NCI-H748 (cell line): ENCODE results near the gene PTPRM.

Experiments used
- DNase-seq: peaks from one replicate; lab custom pipeline; 2025; ENCODE audit not compliant: unreplicated experiment; lab: John Stamatoyannopoulos, UW

The PTPRM gene

DNA sequence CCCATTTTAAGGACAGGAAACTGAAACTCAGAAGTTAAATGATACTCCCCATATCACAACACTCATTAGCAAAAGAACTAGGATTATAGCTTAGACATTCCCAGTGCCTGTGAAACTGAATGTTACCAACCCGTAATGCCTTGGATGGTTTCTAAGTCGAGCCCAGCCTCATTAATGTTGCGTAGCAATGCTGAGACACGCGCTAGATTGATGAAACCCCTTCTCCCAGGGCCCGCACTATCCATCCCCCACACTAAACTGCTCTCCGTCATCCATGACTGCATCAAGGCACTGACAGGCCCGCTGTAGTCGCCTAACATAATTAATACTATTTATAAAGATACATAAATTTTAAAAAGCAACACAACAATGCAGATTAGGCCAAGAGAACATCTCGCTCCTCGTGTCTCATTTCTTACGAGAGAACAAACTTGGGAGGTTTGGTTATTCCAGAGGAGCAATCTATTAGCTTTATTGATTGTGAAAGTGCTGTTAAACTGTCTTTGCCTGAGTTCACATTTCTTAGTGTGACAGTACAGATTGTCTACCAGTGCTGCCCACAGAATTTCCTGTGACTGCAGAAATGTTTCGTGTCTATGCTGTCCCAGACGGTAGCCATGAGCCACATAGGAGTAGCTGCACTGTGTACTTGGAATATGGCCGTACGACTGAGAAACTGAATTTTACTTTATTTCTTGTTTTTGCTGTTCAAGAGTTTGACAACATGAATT is 729.9 kb downstream of the PTPRM start:
- DNase-seq, result peak; percentile 33

DNA sequence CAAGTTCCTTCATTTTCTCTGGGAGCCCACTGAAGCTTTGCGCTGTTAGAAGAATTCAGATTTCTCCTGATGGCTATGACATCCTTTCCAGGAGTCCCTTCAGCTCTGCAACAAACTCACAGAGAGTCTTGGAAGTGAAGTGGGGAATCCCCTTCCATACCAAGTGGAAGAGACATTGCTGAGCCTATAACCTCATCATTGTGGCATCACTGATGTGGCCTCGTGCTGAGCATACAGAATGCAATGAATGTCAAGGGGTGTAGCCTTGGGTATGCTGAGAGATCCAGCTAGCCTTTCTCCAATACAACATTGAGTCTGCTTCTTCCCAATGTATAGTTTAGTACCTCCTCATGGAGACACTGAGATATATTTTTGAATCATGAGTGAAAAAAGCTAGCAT is 731.1 kb downstream of the PTPRM start:
- no peak for DNase-seq

DNA sequence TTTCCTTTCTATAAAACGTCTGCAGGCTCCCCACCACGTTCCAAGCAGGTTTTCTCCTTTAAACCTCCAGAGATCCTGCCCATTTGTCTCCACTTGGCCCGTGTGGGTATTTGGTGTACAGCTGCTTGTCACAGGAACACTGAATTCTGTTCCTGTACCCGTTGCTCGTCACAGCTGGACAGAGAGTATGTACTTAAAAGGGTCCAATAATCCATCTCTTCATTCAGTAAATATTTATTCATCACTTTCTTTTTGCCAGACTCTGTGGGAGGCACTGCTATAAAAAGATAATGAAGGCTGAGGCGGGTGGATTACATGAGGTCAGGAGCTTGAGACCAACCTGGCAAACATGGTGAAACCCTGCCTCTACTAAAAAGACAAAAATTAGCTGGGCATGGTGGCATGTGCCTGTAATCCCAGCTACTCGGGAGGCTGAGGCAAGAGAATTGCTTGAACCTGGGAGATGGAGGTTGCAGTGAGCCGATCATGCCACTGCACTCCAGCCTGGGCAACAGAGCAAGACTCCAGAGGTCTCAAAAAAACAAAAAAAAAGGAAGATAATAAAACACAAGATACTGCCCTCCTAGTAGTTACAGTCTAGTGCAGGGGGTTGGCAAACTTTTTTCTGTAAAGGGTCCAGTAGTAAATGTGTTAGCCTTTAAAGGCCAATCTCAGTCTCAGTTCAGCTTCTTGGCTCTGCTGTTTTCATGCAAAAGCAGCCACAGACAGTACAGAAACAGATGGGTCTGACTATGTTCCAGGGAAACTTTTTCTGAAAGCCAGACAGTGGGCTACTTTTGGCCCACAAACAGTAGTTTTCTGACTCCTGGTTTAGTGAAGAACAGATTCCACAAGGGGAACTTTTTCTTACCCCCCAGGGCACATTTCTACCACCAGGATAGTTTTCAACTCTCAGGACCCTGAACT is 732.2 kb downstream of the PTPRM start:
- peak; percentile 98 for DNase-seq

- DNase-seq, result no peak
Observed at GRCh38 chr18:8300751-8301410, 733.8 kb downstream of the PTPRM start.

DNA sequence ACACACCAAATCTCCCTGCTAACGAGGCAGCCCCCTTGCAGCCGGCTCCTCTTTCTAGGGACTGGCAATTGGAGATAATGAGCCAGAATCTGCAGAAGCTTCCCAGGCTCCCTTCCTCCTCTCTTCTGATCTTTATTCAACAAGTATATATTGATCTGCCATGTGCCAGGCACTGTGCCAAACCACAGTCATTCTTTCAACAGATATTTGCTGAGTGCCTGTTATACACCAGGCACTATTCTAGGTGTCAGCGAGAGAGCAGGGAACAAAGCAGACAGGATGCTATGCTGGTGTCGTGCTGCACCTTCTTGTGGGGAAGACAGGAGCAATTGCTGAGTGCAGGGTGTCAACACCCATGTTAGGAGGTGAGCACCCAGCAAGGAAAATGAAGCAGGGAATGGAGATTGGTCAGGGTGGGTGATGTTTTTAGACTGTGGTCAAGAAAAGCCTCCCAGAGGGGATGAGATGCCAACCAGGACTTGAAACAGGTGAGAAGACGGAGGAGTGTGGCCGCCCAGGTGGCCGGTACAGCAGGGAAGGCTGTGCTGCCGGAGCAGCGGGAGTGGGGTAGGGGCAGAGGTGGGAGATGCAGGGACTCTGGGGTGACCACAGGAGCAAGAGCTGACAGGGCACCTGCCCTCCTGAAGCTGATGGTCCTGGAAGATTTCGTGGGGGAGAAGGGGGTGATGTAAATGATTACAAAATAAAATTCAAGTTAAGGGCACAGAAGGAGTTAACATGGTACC is 734.5 kb downstream of the PTPRM start:
- peak; percentile 86 for DNase-seq

DNA sequence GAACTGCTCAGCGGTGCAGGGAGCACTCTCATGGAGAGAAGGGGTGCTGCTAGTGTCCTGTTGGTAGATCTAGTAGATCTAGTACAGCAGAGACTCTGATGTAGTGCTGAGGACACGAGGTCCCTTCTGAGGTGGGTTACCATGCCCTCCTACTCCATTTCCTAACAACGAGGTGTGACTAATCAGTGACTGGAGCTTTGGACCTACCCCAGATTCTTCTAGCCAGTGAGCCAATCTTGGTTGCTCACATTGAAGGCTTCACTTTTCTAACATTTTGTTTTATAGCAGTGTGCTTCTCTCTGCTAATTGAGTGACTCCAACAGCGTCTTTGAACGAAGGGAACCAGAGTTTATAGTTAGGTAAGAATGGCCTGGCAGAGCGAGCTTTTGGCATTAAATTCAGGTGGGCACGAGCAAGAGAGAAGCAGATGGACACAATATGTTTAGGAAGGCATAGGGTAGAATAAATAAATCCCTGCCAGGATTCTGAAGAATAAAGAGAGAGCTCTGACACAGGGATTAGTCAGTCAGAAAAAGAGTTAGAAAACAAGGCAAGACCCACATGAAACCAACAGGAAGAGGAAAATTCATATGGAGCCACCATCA is 736.1 kb downstream of the PTPRM start:
- DNase-seq, result no peak

- no peak for DNase-seq
Observed at GRCh38 chr18:8307960-8308359, 740.8 kb downstream of the PTPRM start.

GRCh38 chr18:8313043-8313442 is 745.9 kb downstream of the PTPRM start:
- no peak for DNase-seq

DNA sequence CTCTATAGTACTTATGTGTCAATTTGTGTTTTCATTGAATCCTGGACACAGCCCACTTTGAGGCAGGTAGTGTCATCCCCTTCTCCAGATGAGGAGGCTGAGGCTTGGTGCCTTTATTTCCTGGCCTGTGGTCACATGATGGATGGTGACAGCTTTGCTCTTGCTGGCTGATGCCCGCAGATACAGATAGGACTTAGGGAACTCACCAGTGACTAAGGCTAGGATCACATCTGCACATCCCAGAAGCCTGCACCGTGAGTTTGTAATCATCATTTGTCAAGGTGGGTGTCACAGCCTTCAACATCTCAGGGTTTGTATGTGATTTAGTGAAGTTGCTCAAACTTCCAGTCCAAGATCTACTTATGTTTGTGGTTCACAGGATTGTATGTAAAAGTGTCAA is 747.0 kb downstream of the PTPRM start:
- DNase-seq, result no peak

DNA sequence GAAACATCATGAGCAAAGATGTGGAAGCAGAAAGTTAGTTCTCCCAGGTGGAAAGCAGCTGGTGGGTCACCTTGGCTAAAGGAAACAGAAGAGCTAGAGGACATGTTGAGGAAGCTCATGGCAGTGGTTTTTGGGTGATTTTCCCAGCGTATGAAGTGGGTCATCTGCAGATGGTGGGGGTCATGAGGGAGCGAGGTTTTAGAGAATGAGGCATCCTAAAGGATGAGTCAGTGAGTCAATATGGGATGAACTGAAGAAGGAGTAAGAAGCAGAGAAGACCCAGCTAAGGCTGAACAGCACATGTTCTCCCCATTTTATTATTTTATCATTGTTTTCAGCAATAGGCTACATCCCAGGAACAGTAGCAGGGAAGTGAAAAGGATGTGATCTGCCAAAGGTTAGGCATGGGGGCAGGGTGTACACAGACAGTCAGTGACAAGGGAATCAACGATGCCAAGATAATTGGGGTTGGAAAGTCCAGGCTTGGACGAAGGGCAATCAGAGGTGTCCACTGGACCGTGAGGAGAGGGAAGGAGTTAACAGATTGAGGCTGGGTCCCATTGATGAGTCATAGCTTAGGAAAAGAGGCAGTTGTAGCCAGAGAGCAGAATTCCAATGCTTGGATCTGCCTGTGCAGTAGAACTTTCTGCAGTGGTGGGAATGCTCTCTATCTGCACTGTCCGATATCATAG is 752.8 kb downstream of the PTPRM start:
- DNase-seq, result no peak

- DNase-seq, result peak; percentile 36
Observed at GRCh38 chr18:8322486-8322885, 755.4 kb downstream of the PTPRM start.

DNA sequence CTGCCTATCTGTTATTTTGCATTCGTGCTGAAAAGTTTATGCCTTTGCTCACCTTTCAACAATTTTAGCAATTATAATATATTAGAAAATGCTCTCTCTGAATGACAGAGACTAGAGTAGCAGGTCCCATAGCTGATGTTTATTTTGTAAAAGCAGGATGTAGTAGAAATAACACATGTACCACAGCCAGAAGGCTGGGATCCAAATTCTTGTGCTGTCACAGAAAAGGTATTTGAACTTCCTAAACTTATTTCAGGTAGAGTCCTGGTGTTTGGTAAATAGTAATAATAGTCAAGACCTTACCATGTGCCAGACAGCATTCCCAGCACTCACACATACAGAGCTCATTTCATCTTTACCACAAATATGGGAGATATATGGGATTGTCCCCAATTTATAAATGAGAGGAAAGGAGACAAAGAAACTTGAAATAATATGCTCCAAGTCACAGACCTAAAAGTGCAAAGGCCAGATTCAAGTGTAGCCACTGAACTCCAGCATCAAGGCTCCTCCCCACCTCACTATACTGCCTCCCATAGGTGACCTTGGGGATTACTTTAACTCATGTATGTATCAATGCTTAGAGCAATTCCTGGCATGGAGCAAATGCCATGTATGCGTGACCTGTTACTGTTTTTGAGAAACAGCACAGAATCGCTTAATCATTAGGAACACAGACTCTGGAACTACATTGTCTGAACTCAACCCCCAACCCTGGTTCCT is 757.4 kb downstream of the PTPRM start:
- DNase-seq, result no peak

- DNase-seq, result no peak
Observed at GRCh38 chr18:8326763-8327394, 759.8 kb downstream of the PTPRM start.

DNA sequence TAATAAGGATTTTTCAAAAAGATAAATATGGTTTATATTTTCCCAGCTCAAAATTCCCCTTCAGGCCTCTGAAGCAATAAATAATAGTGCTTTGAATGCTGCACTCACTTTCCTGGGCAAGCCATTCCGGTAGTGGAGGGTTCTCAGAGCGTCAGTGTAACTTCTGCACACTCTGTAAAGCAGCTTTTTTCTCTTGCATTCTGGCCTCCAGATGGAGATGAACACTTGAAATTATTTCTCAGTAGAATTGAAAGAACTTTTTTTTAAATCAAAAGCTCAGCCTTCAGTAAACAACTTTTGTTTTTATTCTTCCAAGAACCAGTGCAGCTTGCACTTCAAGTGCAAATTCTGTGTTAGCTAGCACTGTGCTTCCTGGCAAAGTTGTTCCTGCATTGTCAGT is 761.0 kb downstream of the PTPRM start:
- DNase-seq, result no peak

GRCh38 chr18:8329186-8329771 is 762.2 kb downstream of the PTPRM start:
- peak; percentile 46 for DNase-seq

DNA sequence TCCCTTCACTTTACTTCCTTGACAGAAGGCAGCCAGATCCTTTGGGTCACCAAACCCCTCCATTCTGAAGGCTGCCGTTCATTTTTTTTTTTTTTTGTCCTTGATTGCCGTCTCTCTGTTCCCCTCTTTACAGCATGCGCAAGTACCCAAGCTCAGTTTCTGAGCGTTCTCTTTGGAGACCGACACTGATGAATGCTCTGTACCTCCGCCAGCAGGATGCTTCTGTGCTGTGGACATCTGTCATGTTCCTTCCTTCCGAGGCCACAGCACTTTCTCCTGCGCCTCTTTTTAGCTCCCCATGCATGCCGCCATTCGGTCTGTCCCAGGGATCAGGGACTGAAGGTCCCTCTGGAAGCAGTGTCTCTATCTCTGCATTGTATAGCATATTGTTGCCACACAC is 763.5 kb downstream of the PTPRM start:
- DNase-seq, result no peak

GRCh38 chr18:8332286-8332685 is 765.2 kb downstream of the PTPRM start:
- peak; percentile 59 for DNase-seq

- peak; percentile 46 for DNase-seq
Observed at GRCh38 chr18:8333961-8334360, 766.8 kb downstream of the PTPRM start.

- DNase-seq, result no peak
Observed at GRCh38 chr18:8337211-8337610, 770.1 kb downstream of the PTPRM start.
